AG08396 (cell line): ENCODE data around the gene PSMA8.
"Not testable (repeated sequence)": the region's sequence is repeated elsewhere in the genome, so short reads cannot be mapped to it uniquely, and the experiment has no call there.

Experiments
- DNase-seq: peaks from one replicate; pipeline ENCODE4 v3.0.0; 2012; ENCODE audit warnings: low spot score, mixed read lengths

Gene PSMA8

GRCh38 chr18:26233208-26233607, 99.5 kb downstream of the PSMA8 start:
- no peak for DNase-seq

GRCh38 chr18:26237363-26237762, 103.7 kb downstream of the PSMA8 start:
- not testable (repeated sequence) for DNase-seq

GRCh38 chr18:26238718-26239117, 105.0 kb downstream of the PSMA8 start:
- not testable (repeated sequence) for DNase-seq

DNA sequence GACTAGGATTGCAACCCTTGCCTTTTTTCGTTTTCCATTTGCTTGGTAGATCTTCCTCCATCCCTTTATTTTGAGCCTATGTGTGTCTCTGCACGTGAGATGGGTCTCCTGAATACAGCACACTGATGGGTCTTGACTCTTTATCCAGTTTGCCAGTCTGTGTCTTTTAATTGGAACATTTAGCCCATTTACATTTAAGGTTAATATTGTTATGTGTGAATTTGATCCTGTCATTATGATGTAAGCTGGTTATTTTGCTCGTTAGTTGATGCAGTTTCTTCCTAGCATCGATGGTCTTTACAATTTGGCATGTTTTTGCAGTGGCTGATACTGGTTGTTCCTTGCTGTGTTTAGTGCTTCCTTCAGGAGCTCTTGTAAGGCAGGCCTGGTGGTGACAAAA, 108.7 kb downstream of the PSMA8 start:
- not testable (repeated sequence) for DNase-seq
